Erythroblast (primary cell): ENCODE measurements around the gene BEND5.

Experiments used
- GATA1 ChIP-seq: IDR thresholded peaks from 2 replicates; pipeline ENCODE4 v1.6.1; 2011; ENCODE audit warnings: low read depth, mild to moderate bottlenecking, control low read depth, low read length, moderate library complexity
- POLR2A ChIP-seq: IDR thresholded peaks from 2 replicates; pipeline ENCODE4 v1.6.1; 2011; ENCODE audit warnings: mild to moderate bottlenecking, low read length

DNA sequence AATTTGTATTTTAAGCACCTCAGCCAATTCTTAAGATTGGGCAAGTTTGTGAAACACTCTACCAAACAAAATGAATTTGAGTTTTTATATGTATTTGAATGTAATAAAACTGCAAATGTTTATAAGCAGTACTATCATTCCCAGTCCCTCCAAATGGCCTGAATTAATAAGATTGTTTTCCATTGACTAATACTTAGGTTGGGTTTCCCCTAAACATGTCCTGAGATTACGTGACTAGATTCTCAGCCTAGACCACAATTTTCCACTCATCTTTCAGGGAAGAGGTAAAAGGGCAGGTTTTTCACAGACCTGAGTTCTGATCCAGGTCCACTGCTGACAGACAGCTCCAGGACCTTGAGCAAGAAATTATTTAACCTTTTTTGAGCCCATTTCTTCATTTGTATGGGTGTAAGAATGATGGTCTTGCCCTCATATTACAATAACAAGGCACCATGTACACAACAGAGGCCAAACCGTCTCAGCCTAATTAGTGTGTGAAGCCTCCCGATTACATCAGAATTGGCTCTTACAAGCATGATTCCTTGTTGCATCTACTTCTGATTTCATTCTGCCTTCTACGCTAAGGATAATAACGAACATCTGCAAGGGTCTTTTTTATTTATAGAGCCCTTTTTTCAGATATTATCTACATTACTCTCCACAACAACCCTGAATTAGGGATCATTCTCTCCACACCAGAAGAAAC is 51.2 kb downstream of the BEND5 start:
- TF ChIP-seq POLR2A (no peak), GATA1 (no peak)
